Heart left ventricle (tissue), 13 donors: ENCODE results near the gene ARHGAP12.

Experiments used
- CTCF ChIP-seq, 12 donors: fragments of 200-600 bp; sonication (generic) in 4 of 12; IDR thresholded peaks; one replicate each; pipeline versions ENCODE4 v1.5.0 to v1.8.0; 2018 to 2022; ENCODE audit warnings: antibody characterized with exemption in 12 of 12, mild to moderate bottlenecking in 5 of 12
- POLR2A ChIP-seq, 2 donors: fragments of 450-650 bp; IDR thresholded peaks; one replicate each; pipeline ENCODE4 v1.6.1; 2017; ENCODE audit warnings: antibody characterized with exemption in 2 of 2, mild to moderate bottlenecking in 2 of 2, moderate library complexity in 2 of 2
- donor health status: ischemic (EF 13 %, LVEDD 7.1; RV severe dilation, severe dysfunction).
- donor health status: DM: no; HTN: yes; CAD: no.
- donor health status: DM: no; HTN: no; CAD: no.
- donor health status: ischemic (EF 25% LVEDD 6.9; RV normal size, moderate dysfunction).
- donor health status: ischemic (EF 25% LVEDD 5.7; RV mildly dilated, moderate dysfunction).
- donor health status: ischemic (EF 35%, LVEDD 5.7; RV mildly dilated, moderate dysfunction).
- donor health status: nonischemic (EF 11% LVEDD 7.7; RV severe dilation, severe dysfunction).
- donor health status: DM: yes; HTN: yes; CAD: no.
- donor health status: PGD.
- donor health status: ischemic (EF 29% LVEDD 5.4; RV normal size, mild dysfunction).
- donor health status: nonischemic (EF 23%, LVEDD 6.1; RV moderate dilation, normal function).

- TF ChIP-seq CTCF (IDR thresholded peaks at IDR 0.05) (no peak), POLR2A (IDR thresholded peaks at IDR 0.05) (no peak)
These were observed 139.1 kb downstream of the ARHGAP12 start for GRCh38 chr10:31789555-31789954.
